Measurements from ENCODE around the gene GPR22.
A peak's percentile ranks its signal among the peaks of the same experiment; 100 is the strongest.

GPR22 gene

DNA sequence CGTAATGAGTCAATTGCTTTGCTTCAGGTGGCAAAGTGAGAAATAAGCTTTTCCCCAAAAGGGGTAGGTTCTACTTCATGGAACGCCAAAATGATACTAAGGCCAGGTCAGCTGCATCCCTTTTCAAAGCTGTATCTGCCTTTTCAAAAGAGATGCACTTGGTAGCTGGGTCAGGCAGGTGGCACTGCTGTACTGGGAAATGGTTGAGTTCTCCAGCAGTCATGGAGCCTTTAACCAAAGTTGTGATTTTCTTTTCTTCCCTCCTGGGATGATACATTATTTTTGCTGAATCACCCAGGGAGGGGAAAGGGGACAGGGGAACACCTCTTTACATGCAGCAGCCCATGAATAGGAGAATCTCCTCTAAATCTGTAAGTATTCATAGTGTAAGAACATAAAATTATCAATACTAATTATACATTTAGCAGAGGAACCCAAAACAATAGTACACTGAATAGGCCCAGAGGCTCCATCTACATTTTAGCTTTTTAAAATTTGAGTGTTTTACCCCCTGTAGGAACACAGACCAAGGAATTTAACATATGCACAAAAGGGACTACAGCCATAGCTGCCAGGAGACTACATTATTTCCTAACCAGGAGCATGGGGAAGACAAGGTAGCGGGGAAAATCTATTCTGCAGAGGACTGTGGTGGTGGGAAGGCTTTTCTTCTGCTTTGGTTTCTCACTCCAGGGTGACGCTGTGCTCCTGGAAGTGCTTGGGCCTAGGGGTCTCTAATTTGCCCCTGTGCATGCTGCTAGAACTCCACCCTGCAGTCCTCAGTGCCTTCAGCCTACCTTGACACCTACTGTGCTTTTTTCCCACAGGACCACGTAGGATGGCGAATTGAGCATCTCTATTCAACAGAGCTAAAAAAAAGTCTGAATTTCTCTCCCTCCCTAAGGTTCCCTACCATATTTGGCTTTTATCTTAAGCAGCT, 6.4 kb upstream of the GPR22 start:
- no peak for TF ChIP-seq ZFX (IDR thresholded peaks at IDR 0.05; ENCODE audit: borderline replicate concordance)
- TF ChIP-seq, protein P1, sequence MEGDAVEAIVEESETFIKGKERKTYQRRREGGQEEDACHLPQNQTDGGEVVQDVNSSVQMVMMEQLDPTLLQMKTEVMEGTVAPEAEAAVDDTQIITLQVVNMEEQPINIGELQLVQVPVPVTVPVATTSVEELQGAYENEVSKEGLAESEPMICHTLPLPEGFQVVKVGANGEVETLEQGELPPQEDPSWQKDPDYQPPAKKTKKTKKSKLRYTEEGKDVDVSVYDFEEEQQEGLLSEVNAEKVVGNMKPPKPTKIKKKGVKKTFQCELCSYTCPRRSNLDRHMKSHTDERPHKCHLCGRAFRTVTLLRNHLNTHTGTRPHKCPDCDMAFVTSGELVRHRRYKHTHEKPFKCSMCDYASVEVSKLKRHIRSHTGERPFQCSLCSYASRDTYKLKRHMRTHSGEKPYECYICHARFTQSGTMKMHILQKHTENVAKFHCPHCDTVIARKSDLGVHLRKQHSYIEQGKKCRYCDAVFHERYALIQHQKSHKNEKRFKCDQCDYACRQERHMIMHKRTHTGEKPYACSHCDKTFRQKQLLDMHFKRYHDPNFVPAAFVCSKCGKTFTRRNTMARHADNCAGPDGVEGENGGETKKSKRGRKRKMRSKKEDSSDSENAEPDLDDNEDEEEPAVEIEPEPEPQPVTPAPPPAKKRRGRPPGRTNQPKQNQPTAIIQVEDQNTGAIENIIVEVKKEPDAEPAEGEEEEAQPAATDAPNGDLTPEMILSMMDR (IDR thresholded peaks at IDR 0.05) = peak; percentile 90
- H3K27ac ChIP-seq = no peak overlapping the region

DNA sequence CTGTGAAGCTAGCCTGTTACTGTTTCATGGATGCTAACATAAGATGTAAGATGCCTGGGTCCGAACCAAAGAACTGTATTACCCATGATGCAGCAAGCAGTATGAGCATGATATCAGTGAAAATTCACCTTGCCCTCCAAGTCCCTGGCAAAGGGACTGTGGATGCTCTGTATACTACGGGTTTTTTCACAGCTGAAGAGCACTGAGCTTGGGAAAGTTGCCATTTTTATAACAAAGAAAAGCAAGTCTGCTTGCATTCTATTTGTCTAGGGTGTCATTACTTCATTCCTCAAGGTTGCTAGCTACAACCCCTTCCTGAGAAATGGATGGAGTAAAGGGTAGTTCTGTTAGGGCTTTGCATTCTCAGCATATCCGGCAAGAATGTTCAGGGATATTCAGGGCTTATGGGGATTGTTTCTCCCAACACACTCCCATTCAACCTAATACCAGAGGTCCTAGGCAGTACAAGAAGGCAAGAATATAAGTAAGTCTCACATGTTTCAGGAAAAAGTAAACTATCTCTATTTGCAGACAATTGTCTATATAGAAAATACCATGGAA, 5.1 kb upstream of the GPR22 start:
- no peak overlapping the region for H3K27ac ChIP-seq
- TF ChIP-seq, protein P1 (IDR thresholded peaks at IDR 0.05) = no peak
- TF ChIP-seq ZFX (IDR thresholded peaks at IDR 0.05; ENCODE audit: borderline replicate concordance) = no peak

GRCh38 chr7:107467972-107468371, 1.9 kb upstream of the GPR22 start:
- TF ChIP-seq, protein P1 (IDR thresholded peaks at IDR 0.05) = no peak
- TF ChIP-seq ZFX (IDR thresholded peaks at IDR 0.05; ENCODE audit: borderline replicate concordance) = no peak

GRCh38 chr7:107468824-107469223, 1.0 kb upstream of the GPR22 start:
- no peak overlapping the region for H3K27ac ChIP-seq
- TF ChIP-seq ZFX (IDR thresholded peaks at IDR 0.05; ENCODE audit: borderline replicate concordance) = no peak
- TF ChIP-seq, protein P1 (IDR thresholded peaks at IDR 0.05) = no peak

More at GRCh38 chr7:107467972-107468371, 1.9 kb upstream of the GPR22 start:
- no peak overlapping the region for H3K27ac ChIP-seq

- TF ChIP-seq, protein P1 (IDR thresholded peaks at IDR 0.05) = no peak
- TF ChIP-seq ZFX (IDR thresholded peaks at IDR 0.05; ENCODE audit: borderline replicate concordance) = no peak
- no peak overlapping the region for H3K27ac ChIP-seq
Measured at GRCh38 chr7:107471292-107472070, 1.6 kb downstream of the GPR22 start.

DNA sequence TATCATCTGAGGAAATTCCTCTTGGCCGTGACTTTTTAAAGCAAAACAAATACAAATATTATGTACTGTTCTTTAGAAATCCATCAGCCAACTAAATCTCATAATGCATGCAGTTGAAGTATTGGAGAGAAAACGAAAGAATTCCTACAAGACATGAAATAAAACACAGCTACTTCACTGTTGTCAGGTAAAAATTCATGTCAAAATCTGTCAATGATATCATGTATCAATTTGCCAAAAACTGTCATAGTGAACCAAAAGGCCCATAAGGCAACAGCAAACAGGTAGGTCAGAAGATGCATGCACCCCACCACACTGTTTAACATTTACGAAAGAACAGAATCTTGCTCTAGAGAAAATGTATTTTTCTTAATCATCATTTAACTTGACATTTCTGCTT, 2.3 kb downstream of the GPR22 start:
- no peak for TF ChIP-seq ZFX (IDR thresholded peaks at IDR 0.05; ENCODE audit: borderline replicate concordance)
- TF ChIP-seq, protein P1 (IDR thresholded peaks at IDR 0.05) = no peak
- H3K27ac ChIP-seq = no peak overlapping the region

Data from 22Rv1 (cell line).